CD1c-positive myeloid dendritic cell (primary cell): ENCODE data around the gene ANKRD27.
"Not testable (repeated sequence)": the region's sequence is repeated elsewhere in the genome, so short reads cannot be mapped to it uniquely, and the experiment has no call there.

Experiments
- DNase-seq: peaks from one replicate; pipeline ENCODE4 v3.0.0-alpha.2; 2016; ENCODE audit errors: extremely low spot score

Gene ANKRD27

GRCh38 chr19:32688311-32688710, 13.3 kb upstream of the ANKRD27 start:
- peak; percentile 29 for DNase-seq

- no peak for DNase-seq
Measured at GRCh38 chr19:32687681-32688080, 12.7 kb upstream of the ANKRD27 start.

DNA sequence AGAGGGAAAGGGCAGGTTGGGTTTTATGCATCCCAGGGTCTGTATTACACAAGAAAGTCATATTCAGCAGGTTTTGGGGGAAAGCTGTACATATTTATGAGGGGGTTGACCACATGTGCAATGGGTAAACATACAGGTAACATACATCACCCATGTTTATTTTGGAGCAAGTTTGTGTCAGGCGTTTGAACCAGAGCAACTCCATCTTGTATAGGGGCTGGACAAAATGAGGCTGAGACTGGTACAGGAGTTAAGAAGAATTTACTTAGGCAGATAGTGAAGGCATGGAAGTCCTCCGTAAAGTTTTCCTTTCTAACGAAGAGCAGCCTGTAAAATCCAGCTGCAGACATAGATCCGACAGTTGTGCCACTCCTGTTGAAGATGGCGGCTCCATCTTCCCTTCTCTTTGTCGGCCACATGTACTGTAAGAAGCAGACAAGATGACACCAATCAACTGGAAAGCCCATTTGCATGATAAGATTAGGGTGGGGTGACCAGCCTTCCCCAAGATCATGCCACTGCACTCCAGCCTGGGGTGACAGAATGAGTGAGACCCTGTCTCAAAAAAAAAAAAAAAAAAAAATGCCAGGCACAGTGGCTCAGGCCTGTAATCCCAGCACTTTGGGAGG, 12.0 kb upstream of the ANKRD27 start:
- no peak for DNase-seq

GRCh38 chr19:32682317-32682716, 7.3 kb upstream of the ANKRD27 start:
- no peak for DNase-seq

- no peak for DNase-seq
Measured at GRCh38 chr19:32680986-32681385, 6.0 kb upstream of the ANKRD27 start.

GRCh38 chr19:32677657-32678056, 2.7 kb upstream of the ANKRD27 start:
- no peak for DNase-seq

DNA sequence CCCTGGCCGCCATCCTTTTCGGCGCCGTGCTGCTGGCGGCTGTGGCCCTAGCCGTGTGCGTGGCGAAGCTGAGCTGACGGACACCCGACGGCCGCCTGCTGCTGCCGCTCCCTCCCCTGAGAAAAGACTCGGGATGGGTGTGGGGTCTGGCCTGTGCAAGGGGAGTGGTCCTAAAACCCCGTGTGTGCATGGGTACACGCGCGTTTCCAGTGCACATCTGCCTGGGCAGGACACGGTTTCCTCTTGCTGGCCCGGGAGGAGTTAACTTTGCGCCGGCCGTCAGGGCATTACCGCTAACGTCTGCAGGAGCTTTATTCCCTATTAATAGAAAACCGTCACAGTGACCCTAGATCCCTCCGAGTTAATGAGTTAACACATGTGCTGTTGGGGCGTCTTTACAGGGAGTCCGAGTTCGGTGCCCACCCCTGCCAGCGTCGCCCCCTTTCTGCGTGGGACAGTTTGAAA, 1.9 kb upstream of the ANKRD27 start:
- no peak for DNase-seq

- peak; percentile 13 for DNase-seq
Measured at GRCh38 chr19:32676186-32676894, 1.4 kb upstream of the ANKRD27 start.

- DNase-seq = peak; percentile 73
Measured at GRCh38 chr19:32675720-32676185, 773 bp upstream of the ANKRD27 start, which contains the start of gene RGS9BP. RGS9BP (plus strand) TSS chr19:32675848; CDS start chr19:32676264, 416 bp downstream.

GRCh38 chr19:32674153-32674930, 638 bp downstream of the ANKRD27 start:
- peak; percentile 33 for DNase-seq

GRCh38 chr19:32673573-32673972, 1.4 kb downstream of the ANKRD27 start:
- DNase-seq = no peak

GRCh38 chr19:32672841-32673240, 2.1 kb downstream of the ANKRD27 start:
- DNase-seq = no peak

- no peak for DNase-seq
Measured at GRCh38 chr19:32671883-32672593, 2.9 kb downstream of the ANKRD27 start.

DNA sequence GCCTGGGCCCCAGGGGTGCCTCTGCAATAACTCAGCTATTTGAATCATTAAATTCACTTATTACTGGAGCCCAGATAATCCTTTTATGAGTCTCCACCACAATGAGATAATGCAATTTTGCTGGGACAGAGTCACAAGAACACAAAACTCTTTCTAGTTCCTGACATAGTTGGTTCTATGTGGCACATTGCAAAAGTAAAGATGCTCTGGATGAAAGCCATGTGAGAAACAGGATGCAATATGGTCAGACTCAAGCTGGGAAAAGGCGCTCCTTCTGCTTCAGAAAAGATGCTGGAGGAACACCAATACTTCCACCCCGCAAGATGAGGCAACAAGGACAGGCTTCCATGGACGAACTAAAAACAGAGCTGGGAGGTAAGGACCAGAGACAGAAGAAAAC, 5.7 kb downstream of the ANKRD27 start:
- no peak for DNase-seq

DNA sequence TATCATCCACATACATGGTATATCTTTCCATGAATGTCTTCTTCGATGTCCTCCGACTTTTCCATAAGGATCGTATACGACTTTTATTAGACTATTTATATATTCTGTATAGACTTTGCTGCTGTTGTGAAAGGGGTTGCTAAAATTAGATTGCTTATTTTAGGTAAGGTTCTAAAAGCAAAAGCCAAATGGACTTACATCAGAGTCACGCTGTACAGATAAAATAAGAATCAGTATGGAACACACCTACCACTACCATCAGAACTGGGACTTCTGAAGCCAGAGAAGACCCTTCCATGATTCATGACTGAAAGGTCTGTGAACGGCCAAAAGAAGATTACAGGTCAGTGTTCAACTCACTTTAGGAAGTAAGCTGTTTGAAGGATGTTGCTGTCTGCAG, 8.9 kb downstream of the ANKRD27 start:
- DNase-seq = no peak

- peak; percentile 32 for DNase-seq
Measured at GRCh38 chr19:32662186-32662585, 12.8 kb downstream of the ANKRD27 start.

DNA sequence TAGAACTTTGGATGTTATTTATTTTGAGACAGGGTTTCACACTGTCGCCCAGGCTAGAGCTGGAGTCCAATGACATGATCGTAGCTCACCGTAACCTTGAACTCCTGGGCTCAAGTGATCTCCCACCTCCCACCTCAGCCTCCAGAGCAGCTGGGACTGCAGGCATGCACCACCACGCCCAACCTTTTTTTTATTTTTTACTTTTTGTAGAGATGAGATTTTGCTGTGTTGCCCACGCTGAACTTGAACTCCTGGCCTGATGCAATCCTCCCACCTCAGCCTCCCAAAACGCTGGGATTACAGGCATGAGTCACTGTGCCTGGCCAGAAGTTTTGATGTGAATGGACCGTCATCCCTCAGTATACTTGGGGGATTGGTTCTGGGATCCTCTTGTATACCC, 13.7 kb downstream of the ANKRD27 start:
- DNase-seq = peak; percentile 17

DNA sequence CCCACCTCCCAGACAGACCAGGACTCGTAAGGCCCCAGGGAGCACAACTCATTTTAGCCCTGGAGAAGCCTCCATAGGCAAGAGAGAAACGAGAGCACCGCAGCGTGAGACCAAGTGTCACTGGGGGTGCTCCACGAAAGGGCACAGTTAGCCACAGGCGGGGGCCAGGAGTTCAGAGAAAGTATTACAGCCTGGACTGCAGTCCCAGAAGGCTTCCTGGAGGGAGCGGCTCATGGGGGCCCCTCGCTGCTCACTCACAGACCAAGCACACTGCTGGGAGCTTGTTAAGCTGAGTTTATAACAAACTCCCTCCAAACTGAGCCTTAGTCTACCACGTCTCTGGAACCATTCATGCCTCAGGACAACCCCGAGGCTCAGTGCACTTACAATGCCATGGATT, 16.5 kb downstream of the ANKRD27 start:
- DNase-seq = no peak

GRCh38 chr19:32658075-32658474, 16.9 kb downstream of the ANKRD27 start:
- no peak for DNase-seq

GRCh38 chr19:32656379-32656778, 18.6 kb downstream of the ANKRD27 start:
- not testable (repeated sequence) for DNase-seq

- DNase-seq = no peak
Measured at GRCh38 chr19:32653599-32653915, 21.4 kb downstream of the ANKRD27 start.
